ENCODE data around the gene MAPK6. TPM values are rescaled to one million over a fixed set of nuclear protein-coding genes. Genes with fewer than 3 reads are reported as not detected.

The MAPK6 gene
- total and polyA plus RNA-seq, 9 of the 15 experiments (the other 6 are each of a cell fraction or from before 2014, with no cell fraction given), result 28.5 to 97.1 (median 74.0) TPM

GRCh38 chr15:51991141-51991540, 27.9 kb upstream of the MAPK6 start:
- BruUV-seq (replicated peaks), result no TSS peak
- WGBS (ENCODE audit: insufficient coverage, low coverage, missing lambda C conversion rate), result 62% methylated on average over 4 of the region's 4 CpGs
- H3K4me3 ChIP-seq, result no peak overlapping the region
- H3K79me2 ChIP-seq (ENCODE audit: control insufficient read depth, insufficient read depth, low read length), result no peaks in the 10 kb centered on the region
- no peak overlapping the region for H3K4me2 ChIP-seq (ENCODE audit: insufficient read depth, low read length)
- no peak overlapping the region for H3K27ac ChIP-seq (ENCODE audit: extremely low read depth, low read depth, low read length)
- no peak for DNase-seq (ENCODE audit: extremely low read depth in 1 of 4, low spot score in 3 of 4)
- H3K27me3 ChIP-seq (ENCODE audit: control insufficient read depth in 2 of 2, insufficient read depth in 2 of 2, low read length in 2 of 2), result no peaks in the 10 kb centered on the region
- no peak overlapping the region for H3K9ac ChIP-seq (ENCODE audit: insufficient read depth in 1 of 2, low read depth in 2 of 2, low read length in 2 of 2)
- no peak for ATAC-seq
- H3K9me3 ChIP-seq (replicated peaks; ENCODE audit: control insufficient read depth, insufficient read depth, low read depth, low read length), result no peaks in the 10 kb centered on the region
- in situ Hi-C loops (cut with MboI), result no loop called here
- ChIA-PET POLR2A (no interaction called here), CTCF (ENCODE audit: low intra/inter-chr PET ratio) (no interaction called here)
- H2AFZ ChIP-seq (ENCODE audit: low read depth, low read length), result no peak overlapping the region
- no peak for FAIRE-seq
- no peaks in the 10 kb centered on the region; a peak in 1 of 5 replicates for H3K4me1 ChIP-seq (replicated peaks in 1 of 2; ENCODE audit: control insufficient read depth in 2 of 2, insufficient read depth in 2 of 2, low read length in 2 of 2)
- intact Hi-C loops (cut with micrococcal nuclease), result no loop called here
- no peaks in the 10 kb centered on the region for H3K9me1 ChIP-seq (ENCODE audit: control insufficient read depth, insufficient read depth, low read length)
- no peaks in the 10 kb centered on the region for H4K20me1 ChIP-seq (replicated peaks; ENCODE audit: control insufficient read depth, insufficient read depth, low read length)
- no peak for TF ChIP-seq USF1 (CRISPR knock-in tag; IDR thresholded peaks at IDR 0.05)
- no peak for TF ChIP-seq MBD1 (CRISPR knock-in tag; IDR thresholded peaks at IDR 0.05)
- TF ChIP-seq PATZ1 (CRISPR knock-in tag; IDR thresholded peaks at IDR 0.05; ENCODE audit: borderline replicate concordance), result no peak
- TF ChIP-seq ZNF431 (CRISPR knock-in tag; IDR thresholded peaks at IDR 0.05), result no peak
- TF ChIP-seq CC2D1A (IDR thresholded peaks at IDR 0.05), result no peak
- no peak for TF ChIP-seq NONO (IDR thresholded peaks at IDR 0.05; ENCODE audit: low read depth in 2 of 2, low read length in 1 of 2)
- TF ChIP-seq RFX1 (IDR thresholded peaks at IDR 0.05), result no peak
- TF ChIP-seq ZNF23 (CRISPR knock-in tag; IDR thresholded peaks at IDR 0.05), result no peak
- H3K36me3 ChIP-seq (ENCODE audit: control insufficient read depth, insufficient read depth, low read length), result no peaks in the 10 kb centered on the region

Measured in K562 (cell line).